ENCODE results near the gene ALDOB.

The ALDOB gene

GRCh38 chr9:101442318-101442717 is 6.7 kb upstream of the ALDOB start:
- H3K4me3 ChIP-seq (replicated peaks; ENCODE audit: low read depth, low read length), result no peak overlapping the region
- no peak for TF ChIP-seq CTCF (IDR thresholded peaks at IDR 0.05; ENCODE audit: low read length, missing control alignments)
- DNase-seq (ENCODE audit: low read depth), result no peak

GRCh38 chr9:101440714-101441230 is 5.2 kb upstream of the ALDOB start:
- H3K4me3 ChIP-seq (replicated peaks; ENCODE audit: low read depth, low read length), result no peak overlapping the region
- no peak for DNase-seq (ENCODE audit: low read depth)
- no peak for TF ChIP-seq CTCF (IDR thresholded peaks at IDR 0.05; ENCODE audit: low read length, missing control alignments)

- no peak for TF ChIP-seq CTCF (IDR thresholded peaks at IDR 0.05; ENCODE audit: low read length, missing control alignments)
- DNase-seq (ENCODE audit: low read depth), result no peak
- no peak overlapping the region for H3K4me3 ChIP-seq (replicated peaks; ENCODE audit: low read depth, low read length)
Observed at GRCh38 chr9:101438523-101438922, 2.9 kb upstream of the ALDOB start.

- no peak for TF ChIP-seq CTCF (IDR thresholded peaks at IDR 0.05; ENCODE audit: low read length, missing control alignments)
- no peak overlapping the region for H3K4me3 ChIP-seq (replicated peaks; ENCODE audit: low read depth, low read length)
- no peak for DNase-seq (ENCODE audit: low read depth)
Observed at GRCh38 chr9:101437806-101438232, 2.2 kb upstream of the ALDOB start.

GRCh38 chr9:101434998-101435397 is 576 bp downstream of the ALDOB start:
- no peak for DNase-seq (ENCODE audit: low read depth)
- H3K4me3 ChIP-seq (replicated peaks; ENCODE audit: low read depth, low read length), result no peak overlapping the region
- no peak for TF ChIP-seq CTCF (IDR thresholded peaks at IDR 0.05; ENCODE audit: low read length, missing control alignments)

GRCh38 chr9:101433229-101433628 is 2.3 kb downstream of the ALDOB start:
- TF ChIP-seq CTCF (IDR thresholded peaks at IDR 0.05; ENCODE audit: low read length, missing control alignments), result no peak
- no peak for DNase-seq (ENCODE audit: low read depth)
- H3K4me3 ChIP-seq (replicated peaks; ENCODE audit: low read depth, low read length), result no peak overlapping the region

GRCh38 chr9:101432740-101433139 is 2.8 kb downstream of the ALDOB start:
- no peak for DNase-seq (ENCODE audit: low read depth)
- no peak for TF ChIP-seq CTCF (IDR thresholded peaks at IDR 0.05; ENCODE audit: low read length, missing control alignments)
- no peak overlapping the region for H3K4me3 ChIP-seq (replicated peaks; ENCODE audit: low read depth, low read length)

Measured in fibroblast of pulmonary artery (primary cell).